Measurements from ENCODE around the gene ETV4.

- no peak for TF ChIP-seq CTCF (conservative IDR thresholded peaks at IDR 0.05; ENCODE audit: low read length)
- no peak for TF ChIP-seq EZH2phosphoT487 (IDR thresholded peaks at IDR 0.05; ENCODE audit: borderline replicate concordance, low read depth, low read length)
Measured at GRCh38 chr17:43556292-43556691, 10.2 kb upstream of the ETV4 start.
